Fibroblast of villous mesenchyme (primary cell): Measurements from ENCODE around the gene GBP2. TPM values are rescaled to one million over a fixed set of nuclear protein-coding genes. Genes with fewer than 3 reads are reported as not detected.
"Not testable (repeated sequence)": the region's sequence is repeated elsewhere in the genome, so short reads cannot be mapped to it uniquely, and the experiment has no call there.

Experiments
- DNase-seq: peaks from one replicate; pipeline ENCODE4 v3.0.0-alpha.2; 2010; ENCODE audit warnings: low read depth
- H3K4me3 ChIP-seq: 2 replicates; pipeline ENCODE4 v1.5.1; 2011; ENCODE audit warnings: low read depth, mild to moderate bottlenecking, low read length
- CTCF ChIP-seq: IDR thresholded peaks from 2 replicates; pipeline ENCODE4 v1.5.1; 2012; ENCODE audit warnings: low read depth, mild to moderate bottlenecking, low read length; ENCODE audit not compliant: insufficient read depth
- total RNA-seq: library from RNA; depleted of rRNA; stranded (reverse); fragments of >200 nt; gene quantifications from 2 replicates; pipeline ENCODE4 v1.2.3, GENCODE V29; 2012

The GBP2 gene
- total RNA-seq, 1 donor = 96.3 TPM

- TF ChIP-seq CTCF = no peak
- H3K4me3 ChIP-seq = no peak overlapping the region
- no peak for DNase-seq
These were observed 4.0 kb upstream of the GBP2 start for GRCh38 chr1:89129911-89130310.

GRCh38 chr1:89128003-89128458 is 2.1 kb upstream of the GBP2 start:
- H3K4me3 ChIP-seq, DNase-seq: not testable (repeated sequence)

- DNase-seq = peak; percentile 17
- not testable (repeated sequence) for H3K4me3 ChIP-seq
These were observed 970 bp upstream of the GBP2 start for GRCh38 chr1:89126602-89127565.

GRCh38 chr1:89125240-89125912 is 538 bp downstream of the GBP2 start:
- no peak for DNase-seq
- peak overlapping the region; percentile 66 for H3K4me3 ChIP-seq
- no peak for TF ChIP-seq CTCF

- no peak for TF ChIP-seq CTCF
- DNase-seq = no peak
- no peak overlapping the region for H3K4me3 ChIP-seq
These were observed 4.3 kb downstream of the GBP2 start for GRCh38 chr1:89121641-89122040.

GRCh38 chr1:89114662-89115061 is 11.3 kb downstream of the GBP2 start:
- H3K4me3 ChIP-seq = no peak overlapping the region
- DNase-seq = no peak
- TF ChIP-seq CTCF = no peak

GRCh38 chr1:89112871-89113613 is 12.9 kb downstream of the GBP2 start:
- H3K4me3 ChIP-seq = no peak overlapping the region
- TF ChIP-seq CTCF = no peak
- no peak for DNase-seq
